ENCODE data around the gene FOXN1.

The FOXN1 gene

GRCh38 chr17:28547623-28548416 lies 41.7 kb downstream of the FOXN1 start:
- peak; percentile 91 for DNase-seq (ENCODE audit: low spot score)

- no peak for DNase-seq (ENCODE audit: low spot score)
Measured at GRCh38 chr17:28548417-28549130, 42.4 kb downstream of the FOXN1 start.

DNA sequence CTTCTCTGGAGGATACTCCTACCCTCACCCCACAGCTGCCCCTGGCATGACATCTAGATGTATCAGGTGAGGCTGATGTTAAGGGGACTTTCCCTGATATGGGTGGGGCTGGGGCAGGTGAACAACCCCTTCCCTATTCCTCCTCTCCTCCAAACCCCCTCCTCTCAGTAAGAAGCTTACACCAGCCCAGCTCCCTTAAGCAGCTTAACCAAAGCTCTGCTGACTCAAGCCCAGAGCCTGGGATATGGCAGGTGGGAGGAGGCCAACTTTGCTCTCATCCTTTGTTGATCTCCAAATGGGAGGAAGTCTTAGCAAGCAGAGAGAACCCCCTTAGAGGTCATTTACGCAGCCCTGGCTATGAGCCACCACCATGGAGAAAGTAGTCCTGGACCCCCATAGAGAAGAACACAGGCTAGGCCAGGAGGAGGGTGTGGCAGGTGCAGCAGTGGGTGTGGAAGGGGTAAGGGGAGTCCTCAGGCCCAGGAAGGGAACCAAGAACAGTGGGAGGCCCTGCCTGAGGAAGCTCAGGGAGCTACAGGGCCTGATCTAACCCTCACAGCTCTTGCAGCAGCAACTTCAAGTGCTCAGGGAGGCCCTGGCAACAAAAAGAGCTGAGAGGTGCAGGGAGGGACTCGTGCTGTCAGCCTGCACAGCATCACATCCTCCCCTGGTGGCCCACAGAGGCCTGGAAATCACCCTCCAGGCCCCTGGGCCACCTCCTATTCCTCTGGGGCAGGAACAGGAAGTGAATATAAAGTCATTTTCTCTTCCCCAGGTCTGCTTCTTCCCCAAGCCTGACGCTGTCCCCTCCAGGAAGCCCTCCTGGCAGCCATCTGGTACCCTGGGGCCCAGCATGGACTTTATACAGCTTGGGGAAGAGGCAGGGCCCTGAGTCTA lies 43.3 kb downstream of the FOXN1 start:
- no peak for DNase-seq (ENCODE audit: low spot score)

- no peak for DNase-seq (ENCODE audit: low spot score)
Measured at GRCh38 chr17:28550858-28551257, 44.7 kb downstream of the FOXN1 start.

GRCh38 chr17:28551421-28552175 lies 45.5 kb downstream of the FOXN1 start:
- DNase-seq (ENCODE audit: low spot score) = peak; percentile 60

GRCh38 chr17:28552176-28552999 lies 46.2 kb downstream of the FOXN1 start, which contains the start of gene UNC119:
Gene UNC119, minus strand, starts transcription at chr17:28552624. Its CDS starts 67 bp downstream, at chr17:28552557.
- DNase-seq (ENCODE audit: low spot score) = peak; percentile 95

GRCh38 chr17:28553000-28553505 lies 46.9 kb downstream of the FOXN1 start:
- DNase-seq (ENCODE audit: low spot score) = no peak

- DNase-seq (ENCODE audit: low spot score) = no peak
Measured at GRCh38 chr17:28554565-28554964, 48.4 kb downstream of the FOXN1 start.

DNA sequence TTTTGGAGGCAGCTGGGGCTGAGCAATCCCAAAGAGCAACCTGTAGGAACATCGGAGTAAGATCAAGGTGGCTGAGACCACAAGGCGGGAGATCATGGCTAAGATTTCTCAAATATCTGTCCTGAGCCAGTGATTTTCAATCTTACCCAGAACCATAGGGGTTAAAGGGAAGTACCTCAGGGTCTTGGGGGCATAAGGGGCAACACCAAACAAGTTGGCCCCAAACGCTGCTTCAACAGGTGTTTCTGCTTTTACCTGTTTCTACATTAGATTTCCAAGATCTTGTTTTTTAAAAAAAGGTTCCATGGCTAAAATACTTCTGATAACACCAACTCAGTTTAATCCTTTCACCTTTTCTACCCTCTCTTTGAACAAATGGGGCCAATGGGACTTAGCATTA lies 48.9 kb downstream of the FOXN1 start:
- DNase-seq (ENCODE audit: low spot score) = no peak

GRCh38 chr17:28563475-28563874 lies 57.3 kb downstream of the FOXN1 start:
- DNase-seq (ENCODE audit: low spot score) = peak; percentile 75

DNA sequence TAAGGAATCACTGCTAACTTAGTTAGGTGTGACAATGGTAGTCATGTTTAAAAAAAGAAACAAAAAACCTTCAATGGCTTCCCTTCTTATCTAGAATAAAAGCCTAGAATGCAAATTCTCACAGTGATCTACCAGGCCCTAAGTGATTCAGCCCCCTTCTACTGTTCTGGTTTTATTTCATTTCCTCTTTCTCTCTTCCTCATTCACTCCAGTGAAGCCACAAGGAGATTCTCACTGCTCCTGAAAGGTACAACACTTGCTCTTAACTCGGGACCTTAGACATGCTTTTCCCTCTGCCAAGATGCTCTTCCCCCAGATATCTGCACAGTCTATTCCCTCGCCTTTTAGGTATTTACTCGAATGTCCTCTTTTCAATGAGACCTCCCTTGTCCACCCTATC lies 61.5 kb downstream of the FOXN1 start:
- DNase-seq (ENCODE audit: low spot score) = no peak

DNA sequence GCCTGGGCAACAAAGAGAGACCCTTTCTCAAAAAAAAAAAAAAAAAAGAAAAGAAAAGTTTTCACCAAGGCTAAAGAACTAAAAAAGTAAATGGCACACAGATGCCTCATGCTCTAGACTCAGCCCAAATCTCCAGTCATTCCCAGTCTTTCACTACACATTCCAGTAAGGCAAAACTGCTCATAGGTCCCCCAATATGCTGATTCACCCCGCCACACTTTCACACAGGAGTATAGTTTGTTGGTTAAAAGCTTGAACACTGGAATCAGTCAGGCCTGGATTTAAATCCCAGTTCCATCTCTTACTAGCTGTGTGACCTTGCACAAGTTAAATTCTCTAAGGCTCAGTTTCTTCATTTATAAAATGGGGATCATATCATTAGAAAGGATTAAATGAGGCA lies 63.3 kb downstream of the FOXN1 start:
- DNase-seq (ENCODE audit: low spot score) = no peak

- DNase-seq (ENCODE audit: low spot score) = peak; percentile 32
Measured at GRCh38 chr17:28570716-28571360, 64.7 kb downstream of the FOXN1 start.

DNA sequence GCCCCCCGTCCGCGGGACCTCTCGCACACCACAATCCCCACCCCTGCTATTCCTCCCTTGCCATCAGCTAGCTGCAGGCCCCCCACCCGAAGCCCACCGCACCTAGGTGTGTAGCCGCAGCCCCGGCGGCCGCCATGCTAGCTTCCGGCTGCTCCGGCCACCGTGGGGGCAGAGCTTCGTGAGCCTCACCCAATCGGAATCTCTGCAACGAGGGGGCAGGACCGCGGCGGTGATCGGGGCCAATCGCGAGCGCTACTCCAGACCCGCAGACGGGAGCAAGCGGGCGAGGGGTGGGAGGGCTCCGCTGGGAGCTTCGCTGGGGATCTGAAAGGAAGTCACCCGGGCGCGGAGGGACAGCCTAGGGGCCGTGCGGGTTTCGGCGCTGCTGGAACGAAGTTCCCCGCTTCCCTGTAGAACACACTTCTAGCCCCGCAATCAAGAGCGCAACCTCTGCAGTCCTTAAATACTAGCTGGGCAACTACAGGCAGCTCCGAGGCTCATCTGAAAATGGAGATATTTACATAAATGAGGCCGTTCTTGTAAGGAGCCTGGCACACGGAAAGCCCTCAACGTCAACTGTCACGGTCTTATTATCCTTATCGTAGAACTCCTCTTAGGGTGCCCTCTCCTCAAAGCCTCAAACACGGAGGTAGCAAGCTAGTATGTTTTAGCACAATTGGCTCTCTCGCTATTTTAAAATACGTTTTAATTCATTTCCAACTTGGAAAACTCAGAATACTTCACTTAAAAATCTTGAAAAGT lies 65.4 kb downstream of the FOXN1 start, which contains the start of gene PIGS:
Gene PIGS, minus strand, starts transcription at position 164 of the 762 bp plus-strand sequence. Its CDS starts 28 bp downstream, at position 136.
- peak; percentile 97 for DNase-seq (ENCODE audit: low spot score)

DNA sequence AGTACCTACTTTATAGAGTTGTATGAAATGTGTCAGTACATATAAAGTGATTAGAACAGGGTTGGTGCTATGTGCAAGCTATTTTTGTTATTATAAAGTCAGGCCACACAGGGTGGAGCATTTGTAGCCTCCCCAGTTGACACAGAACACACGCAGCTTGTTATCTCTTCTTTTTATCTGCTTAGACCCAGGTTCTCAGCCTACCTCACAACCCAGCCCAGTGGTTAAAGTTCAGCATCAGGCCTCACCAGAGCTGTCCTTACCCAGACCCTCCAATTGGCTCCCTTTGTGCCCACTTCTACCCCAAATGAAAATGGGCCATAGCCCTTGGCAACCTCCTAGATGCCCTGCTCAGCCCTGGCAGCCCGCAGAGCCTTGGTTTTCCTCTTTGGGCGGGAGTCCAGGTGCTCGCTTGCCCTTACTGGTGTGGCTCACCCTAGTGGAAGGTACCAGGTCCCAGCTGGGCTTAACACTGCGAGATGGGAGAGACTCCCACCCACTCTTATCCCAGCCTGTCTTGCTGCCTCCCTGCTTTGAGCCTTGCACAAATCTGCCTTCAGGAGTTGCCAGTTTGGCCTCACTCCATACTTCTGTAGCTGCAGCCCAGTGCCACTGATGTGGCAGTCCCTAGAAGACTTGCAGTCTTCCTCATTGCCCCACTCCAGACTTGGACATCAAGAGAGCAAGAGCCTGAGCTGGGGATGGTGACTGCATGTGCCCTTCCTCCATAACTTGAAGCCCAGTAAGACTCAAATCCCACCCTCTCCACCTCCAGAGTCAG lies 66.3 kb downstream of the FOXN1 start:
- DNase-seq (ENCODE audit: low spot score) = no peak

GRCh38 chr17:28573040-28573380 lies 66.9 kb downstream of the FOXN1 start:
- DNase-seq (ENCODE audit: low spot score) = no peak

GRCh38 chr17:28573521-28573920 lies 67.4 kb downstream of the FOXN1 start:
- no peak for DNase-seq (ENCODE audit: low spot score)

GRCh38 chr17:28573966-28574480 lies 67.9 kb downstream of the FOXN1 start:
- no peak for DNase-seq (ENCODE audit: low spot score)
